Keratinocyte (primary cell): Measurements from ENCODE around the gene ASPN. TPM values are rescaled to one million over a fixed set of nuclear protein-coding genes. Genes with fewer than 3 reads are reported as not detected.

ENCODE experiments used
- DNase-seq: peaks from one replicate; pipeline ENCODE4 v3.0.0-alpha.2; 2011; ENCODE audit warnings: low read depth, missing footprints, low spot score
- FAIRE-seq: peaks from 2 replicates; lab custom pipeline; 2011; peaks lifted over from hg19 to GRCh38; lab: Jason Lieb, UNC
- H2AFZ ChIP-seq: 2 replicates; pipeline ENCODE4 v1.6.0; 2012; ENCODE audit warnings: low read length, control low read depth, inconsistent platforms; ENCODE audit not compliant: control insufficient read depth
- H3K27ac ChIP-seq: 2 replicates; pipeline ENCODE4 v1.5.1; 2011; ENCODE audit warnings: low read length; ENCODE audit not compliant: control insufficient read depth, insufficient read depth
- H3K27me3 ChIP-seq: 3 replicates; pipeline ENCODE4 v1.6.0; 2011; ENCODE audit warnings: low read length; ENCODE audit not compliant: control insufficient read depth, insufficient read depth; ENCODE audit errors: extremely low read depth
- H3K36me3 ChIP-seq, 2 experiments: 2 replicates in 1 of 2; 3 replicates in 1 of 2; pipeline ENCODE4 v1.5.1; 2011; ENCODE audit warnings: low read length in 2 of 2, mild to moderate bottlenecking in 1 of 2; ENCODE audit not compliant: control insufficient read depth in 2 of 2, insufficient read depth in 2 of 2; ENCODE audit errors: extremely low read depth in 1 of 2
- H3K4me1 ChIP-seq: 3 replicates; pipeline ENCODE4 v1.5.1; 2011; ENCODE audit warnings: low read length; ENCODE audit not compliant: control insufficient read depth, insufficient read depth; ENCODE audit errors: extremely low read depth
- H3K4me2 ChIP-seq: 3 replicates; pipeline ENCODE4 v1.6.0; 2011; ENCODE audit warnings: low read depth, low read length; ENCODE audit not compliant: control insufficient read depth, insufficient read depth; ENCODE audit errors: extremely low read depth
- H3K4me3 ChIP-seq, 3 experiments: fragments of 200-600 bp in 1 of 3; sonication (generic) in 1 of 3; 2 replicates in 2 of 3; 3 replicates in 1 of 3; pipeline ENCODE4 v1.5.1; 2011 to 2016; ENCODE audit warnings: low read length in 3 of 3, mild to moderate bottlenecking in 3 of 3, control low read depth in 2 of 3, inconsistent platforms in 1 of 3, low read depth in 1 of 3, mixed read lengths in 1 of 3, mixed run types in 1 of 3, moderate library complexity in 1 of 3; ENCODE audit not compliant: control insufficient read depth in 2 of 3, insufficient read depth in 2 of 3; ENCODE audit errors: extremely low read depth in 1 of 3
- H3K79me2 ChIP-seq: 2 replicates; pipeline ENCODE4 v1.6.0; 2012; ENCODE audit warnings: low read length; ENCODE audit not compliant: control insufficient read depth, insufficient read depth
- H3K9ac ChIP-seq: 3 replicates; pipeline ENCODE4 v1.6.0; 2011; ENCODE audit warnings: low read length; ENCODE audit not compliant: control insufficient read depth, insufficient read depth; ENCODE audit errors: extremely low read depth
- H3K9me1 ChIP-seq: 3 replicates; pipeline ENCODE4 v1.6.0; 2011; ENCODE audit warnings: low read length; ENCODE audit not compliant: control insufficient read depth, insufficient read depth; ENCODE audit errors: extremely low read depth
- H3K9me3 ChIP-seq: 2 replicates; pipeline ENCODE4 v1.5.1; 2012; ENCODE audit warnings: low read depth, low read length; ENCODE audit not compliant: control insufficient read depth
- H4K20me1 ChIP-seq: 3 replicates; pipeline ENCODE4 v1.6.0; 2011; ENCODE audit warnings: low read length; ENCODE audit not compliant: control insufficient read depth, insufficient read depth; ENCODE audit errors: extremely low read depth
- EZH2 ChIP-seq: IDR thresholded peaks from one replicate; pipeline ENCODE4 v1.6.1; 2012; ENCODE audit warnings: inconsistent platforms, mild to moderate bottlenecking, low read length, moderate library complexity
- dilution Hi-C: fragments of 300-500 bp; cut with MboI; formaldehyde crosslinking; loops from one replicate; pipeline ENCODE4 v1.7.0; 2020; ENCODE audit warnings: low sequenced_read_pairs; ENCODE audit not compliant: extremely low pct_ligation_motif_present
- polyA plus RNA-seq, 5 experiments: library from polyadenylated mRNA; depleted of rRNA in 3 of 5; stranded (reverse) in 3 of 5; stranded (forward) in 1 of 5; unstranded in 1 of 5; fragments of >200 nt; gene quantifications; 1 replicate in 1 of 5; 2 replicates in 3 of 5; 3 replicates in 1 of 5; pipeline versions ENCODE4 v1.2.1 to v1.2.3, GENCODE V29; 2011 to 2012; ENCODE audit warnings: missing spikeins in 2 of 5, low read depth in 1 of 5, low replicate concordance in 1 of 5
- TF ChIP-seq, protein P1 (sequence below), 3 experiments: IDR thresholded peaks in 1 of 3; conservative IDR thresholded peaks in 1 of 3; optimal IDR thresholded peaks in 1 of 3; 2 replicates in 2 of 3; 3 replicates in 1 of 3; pipeline versions ENCODE3 to v1.5.1; 2011; ENCODE audit warnings: low read length in 3 of 3, mild to moderate bottlenecking in 3 of 3, moderate library complexity in 2 of 3, control low read depth in 1 of 3, inconsistent platforms in 1 of 3; ENCODE audit not compliant: insufficient read depth in 2 of 3; ENCODE audit errors: extremely low read depth in 1 of 3

ASPN gene
- polyA plus RNA-seq, 1 donor (not counting 4 experiments of a cell fraction or from before 2014, with no cell fraction given) = 0.63 TPM

DNA sequence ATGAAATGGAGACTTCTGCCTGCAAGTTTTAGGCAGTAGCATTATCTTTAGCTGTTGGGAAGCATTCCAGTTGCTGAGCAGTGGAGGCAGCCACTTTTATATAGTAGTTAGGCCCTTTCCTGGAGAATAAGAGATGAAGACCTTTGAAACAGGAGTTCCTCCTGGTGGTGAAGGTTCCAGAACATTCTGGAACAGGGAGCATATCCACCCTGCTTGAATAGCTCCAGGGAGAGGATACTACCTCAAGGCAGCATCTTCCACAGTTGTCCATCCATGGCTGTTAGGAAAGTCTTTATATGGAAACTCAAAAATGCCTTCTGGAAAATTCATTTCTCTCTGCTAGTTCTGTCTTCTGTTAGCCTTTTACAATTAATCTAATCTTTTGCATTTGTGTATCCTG lies 3.0 kb downstream of the ASPN start:
- Histone ChIP-seq H3K27me3 (no peaks in the 10 kb centered on the region), H3K9ac (no peak overlapping the region), H3K79me2 (no peaks in the 10 kb centered on the region), H3K27ac (no peak overlapping the region), H3K9me3 (no peaks in the 10 kb centered on the region), H2AFZ (no peak overlapping the region), H3K36me3 (no peaks in the 10 kb centered on the region), H3K4me3 (no peak overlapping the region), H3K9me1 (no peaks in the 10 kb centered on the region), H3K4me1 (peaks cover 36% of the 10 kb centered on the region), H4K20me1 (no peaks in the 10 kb centered on the region), H3K4me2 (no peak overlapping the region)
- DNase-seq (no peak), FAIRE-seq (no peak)
- TF ChIP-seq, protein P1, sequence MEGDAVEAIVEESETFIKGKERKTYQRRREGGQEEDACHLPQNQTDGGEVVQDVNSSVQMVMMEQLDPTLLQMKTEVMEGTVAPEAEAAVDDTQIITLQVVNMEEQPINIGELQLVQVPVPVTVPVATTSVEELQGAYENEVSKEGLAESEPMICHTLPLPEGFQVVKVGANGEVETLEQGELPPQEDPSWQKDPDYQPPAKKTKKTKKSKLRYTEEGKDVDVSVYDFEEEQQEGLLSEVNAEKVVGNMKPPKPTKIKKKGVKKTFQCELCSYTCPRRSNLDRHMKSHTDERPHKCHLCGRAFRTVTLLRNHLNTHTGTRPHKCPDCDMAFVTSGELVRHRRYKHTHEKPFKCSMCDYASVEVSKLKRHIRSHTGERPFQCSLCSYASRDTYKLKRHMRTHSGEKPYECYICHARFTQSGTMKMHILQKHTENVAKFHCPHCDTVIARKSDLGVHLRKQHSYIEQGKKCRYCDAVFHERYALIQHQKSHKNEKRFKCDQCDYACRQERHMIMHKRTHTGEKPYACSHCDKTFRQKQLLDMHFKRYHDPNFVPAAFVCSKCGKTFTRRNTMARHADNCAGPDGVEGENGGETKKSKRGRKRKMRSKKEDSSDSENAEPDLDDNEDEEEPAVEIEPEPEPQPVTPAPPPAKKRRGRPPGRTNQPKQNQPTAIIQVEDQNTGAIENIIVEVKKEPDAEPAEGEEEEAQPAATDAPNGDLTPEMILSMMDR (optimal IDR thresholded peaks at IDR 0.05 in 1 of 3, IDR thresholded peaks at IDR 0.05 in 1 of 3, conservative IDR thresholded peaks at IDR 0.05 in 1 of 3; ENCODE audit: extremely low read depth in 1 of 3, insufficient read depth in 2 of 3, low read length in 3 of 3) = no peak
- no peak for TF ChIP-seq EZH2
- dilution Hi-C loops = no loop called here

DNA sequence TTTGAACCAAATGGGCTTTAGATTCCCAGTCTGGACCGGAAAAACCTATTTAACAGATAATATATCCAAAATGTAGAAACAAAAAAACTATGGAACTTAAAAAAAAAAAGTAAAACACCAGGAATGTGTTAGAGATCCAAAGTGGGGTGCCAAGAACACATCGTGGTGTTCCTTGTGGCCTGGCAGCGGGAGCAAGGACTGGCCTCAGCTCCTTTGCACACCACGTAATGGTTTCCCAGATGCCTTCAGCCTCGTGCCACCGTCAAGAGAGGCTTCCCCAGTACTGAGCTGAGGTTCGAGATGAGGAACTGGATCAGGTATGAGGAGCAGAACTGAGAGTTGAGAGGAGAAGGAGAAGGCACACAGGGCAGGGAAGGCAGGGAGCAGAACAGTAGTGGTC lies 3.5 kb downstream of the ASPN start:
- TF ChIP-seq EZH2 = no peak
- TF ChIP-seq, protein P1 (optimal IDR thresholded peaks at IDR 0.05 in 1 of 3, IDR thresholded peaks at IDR 0.05 in 1 of 3, conservative IDR thresholded peaks at IDR 0.05 in 1 of 3; ENCODE audit: extremely low read depth in 1 of 3, insufficient read depth in 2 of 3, low read length in 3 of 3) = no peak

More for the DNA sequence above, 3.5 kb downstream of the ASPN start:
- no peaks in the 10 kb centered on the region for H3K27me3 ChIP-seq
- no peak overlapping the region for H3K4me3 ChIP-seq
- H3K27ac ChIP-seq = no peak overlapping the region
- FAIRE-seq (no peak), DNase-seq (no peak)
- H3K4me2 ChIP-seq = no peak overlapping the region
- no peak overlapping the region for H3K9ac ChIP-seq
- H3K9me1 ChIP-seq = no peaks in the 10 kb centered on the region
- peaks cover 34% of the 10 kb centered on the region for H3K4me1 ChIP-seq
- no peaks in the 10 kb centered on the region for H4K20me1 ChIP-seq
- dilution Hi-C loops = no loop called here
- H3K79me2 ChIP-seq = no peaks in the 10 kb centered on the region
- no peak overlapping the region for H2AFZ ChIP-seq
- H3K36me3 ChIP-seq = no peaks in the 10 kb centered on the region
- H3K9me3 ChIP-seq = no peaks in the 10 kb centered on the region
